ENCODE measurements around the gene BLOC1S1.

Gene BLOC1S1

DNA sequence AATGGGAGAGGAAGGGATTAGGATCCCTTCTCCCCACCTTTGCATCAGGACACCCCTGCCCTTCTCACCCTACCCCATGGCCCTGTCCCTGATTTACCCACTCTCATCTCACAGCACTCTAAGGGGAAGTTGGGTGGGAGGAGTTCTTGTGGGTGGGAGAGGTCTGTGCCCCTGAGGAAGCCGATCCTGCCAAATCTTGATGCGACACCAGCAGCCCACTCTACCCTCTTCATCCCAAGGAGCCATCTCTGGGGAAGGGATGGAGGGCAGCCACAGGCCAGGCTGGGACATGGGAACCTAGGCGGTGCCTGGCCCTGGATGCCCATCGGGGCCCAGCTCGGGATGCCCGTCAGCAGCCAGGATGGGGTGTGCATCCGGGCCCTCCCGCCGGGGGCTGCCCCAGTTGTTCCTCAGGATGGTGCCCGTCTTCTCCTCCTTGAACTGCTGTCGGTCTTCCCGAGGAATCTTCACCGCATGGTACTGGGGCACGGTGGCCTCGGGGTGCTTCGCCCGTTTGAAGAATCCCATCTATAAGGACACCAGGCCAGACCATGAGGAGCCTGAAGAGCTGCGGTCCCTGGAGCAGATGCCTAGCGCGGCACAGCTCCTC, 31.0 kb upstream of the BLOC1S1 start:
- Histone ChIP-seq H3K27me3 (replicated peaks) (no peaks in the 10 kb centered on the region), H3K27ac (no peak overlapping the region), H3K4me3 (ENCODE audit: low read depth, low read length) (no peak overlapping the region), H3K36me3 (replicated peaks) (no peaks in the 10 kb centered on the region)
- in situ Hi-C loops (cut with HindIII; ENCODE audit: low pct_ligation_motif_present, low sequenced_read_pairs) = no loop called here
- DNase-seq = no peak
- no peak for TF ChIP-seq CTCF (IDR thresholded peaks at IDR 0.05; ENCODE audit: low read depth, low read length, missing control alignments)

DNA sequence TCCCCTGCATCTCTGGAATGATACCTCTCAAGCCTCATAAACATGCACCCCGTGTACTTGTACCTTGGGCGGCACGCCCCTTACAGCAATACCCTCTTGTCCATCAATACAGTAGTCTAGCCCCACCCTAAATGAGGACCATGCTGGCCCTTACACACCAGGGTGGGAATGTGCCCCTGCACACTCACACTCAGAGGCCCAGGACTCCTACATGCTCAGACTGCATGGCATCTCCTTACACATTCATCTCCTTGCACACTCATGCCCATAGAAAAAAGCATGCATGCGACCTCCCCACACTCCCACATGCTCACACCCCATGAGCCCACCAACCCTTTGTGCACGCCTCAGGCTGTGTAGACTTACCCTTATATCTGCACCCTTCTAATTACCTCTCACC, 30.2 kb upstream of the BLOC1S1 start:
- in situ Hi-C loops (cut with HindIII; ENCODE audit: low pct_ligation_motif_present, low sequenced_read_pairs) = no loop called here
- H3K4me3 ChIP-seq (ENCODE audit: low read depth, low read length) = no peak overlapping the region
- no peaks in the 10 kb centered on the region for H3K36me3 ChIP-seq (replicated peaks)
- no peak overlapping the region for H3K27ac ChIP-seq
- H3K27me3 ChIP-seq (replicated peaks) = no peaks in the 10 kb centered on the region
- no peak for TF ChIP-seq CTCF (IDR thresholded peaks at IDR 0.05; ENCODE audit: low read depth, low read length, missing control alignments)
- no peak for DNase-seq

DNA sequence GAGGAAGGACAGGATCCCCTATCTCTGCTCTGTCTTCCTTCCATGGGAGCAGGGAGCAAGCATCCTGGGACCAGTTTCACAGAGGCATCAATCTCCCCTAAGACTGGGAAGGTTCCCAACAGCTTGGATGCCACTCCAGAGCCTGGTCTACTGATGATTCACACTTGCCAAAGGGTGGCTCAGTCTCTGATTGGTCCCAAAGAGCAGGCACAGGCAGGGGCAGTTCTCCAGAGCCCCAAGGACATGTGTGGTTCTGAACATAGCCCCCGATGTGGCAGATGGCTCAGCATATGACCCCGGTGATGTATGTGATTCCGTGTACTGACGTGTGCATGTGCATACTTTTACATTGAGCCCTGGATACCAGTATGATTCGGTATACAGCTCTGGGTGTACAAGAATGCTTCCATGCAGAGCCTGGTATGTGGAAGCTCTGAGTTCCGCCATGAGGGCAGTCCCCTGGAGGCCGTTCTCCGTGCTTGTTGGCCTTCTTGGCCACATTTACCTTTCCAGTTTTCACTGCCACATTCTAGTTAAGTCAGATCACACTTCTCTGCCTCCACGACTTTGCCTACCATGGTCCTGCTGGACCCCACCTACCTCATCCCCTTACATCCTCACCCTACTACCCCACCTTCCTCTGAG, 29.4 kb upstream of the BLOC1S1 start:
- no peak overlapping the region for H3K27ac ChIP-seq
- TF ChIP-seq CTCF (IDR thresholded peaks at IDR 0.05; ENCODE audit: low read depth, low read length, missing control alignments) = no peak
- in situ Hi-C loops (cut with HindIII; ENCODE audit: low pct_ligation_motif_present, low sequenced_read_pairs) = no loop called here
- no peak overlapping the region for H3K4me3 ChIP-seq (ENCODE audit: low read depth, low read length)
- no peak for DNase-seq
- H3K27me3 ChIP-seq (replicated peaks) = no peaks in the 10 kb centered on the region
- no peaks in the 10 kb centered on the region for H3K36me3 ChIP-seq (replicated peaks)

DNA sequence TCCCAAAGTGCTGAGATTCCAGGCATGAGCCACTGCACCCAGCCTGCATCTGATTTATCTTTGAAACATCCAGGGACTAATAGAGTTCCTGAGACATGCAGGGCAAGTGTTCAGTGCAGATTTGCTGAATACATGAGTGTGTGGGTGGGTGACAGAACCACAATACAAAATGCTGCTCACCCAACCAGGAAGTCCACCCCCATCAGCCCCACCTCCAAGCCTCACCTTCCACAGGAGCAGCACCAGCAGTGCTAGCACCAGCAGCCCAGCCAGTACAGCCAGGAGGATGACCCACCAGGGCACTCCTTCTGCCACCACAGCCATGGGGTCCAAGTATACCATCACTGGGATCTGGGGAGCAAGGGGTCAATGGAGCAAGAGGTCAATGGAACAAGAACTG, 28.1 kb upstream of the BLOC1S1 start:
- in situ Hi-C loops (cut with HindIII; ENCODE audit: low pct_ligation_motif_present, low sequenced_read_pairs) = no loop called here
- Histone ChIP-seq H3K36me3 (replicated peaks) (no peaks in the 10 kb centered on the region), H3K27me3 (replicated peaks) (no peaks in the 10 kb centered on the region), H3K27ac (no peak overlapping the region), H3K4me3 (ENCODE audit: low read depth, low read length) (no peak overlapping the region)
- no peak for DNase-seq
- TF ChIP-seq CTCF (IDR thresholded peaks at IDR 0.05; ENCODE audit: low read depth, low read length, missing control alignments) = no peak

DNA sequence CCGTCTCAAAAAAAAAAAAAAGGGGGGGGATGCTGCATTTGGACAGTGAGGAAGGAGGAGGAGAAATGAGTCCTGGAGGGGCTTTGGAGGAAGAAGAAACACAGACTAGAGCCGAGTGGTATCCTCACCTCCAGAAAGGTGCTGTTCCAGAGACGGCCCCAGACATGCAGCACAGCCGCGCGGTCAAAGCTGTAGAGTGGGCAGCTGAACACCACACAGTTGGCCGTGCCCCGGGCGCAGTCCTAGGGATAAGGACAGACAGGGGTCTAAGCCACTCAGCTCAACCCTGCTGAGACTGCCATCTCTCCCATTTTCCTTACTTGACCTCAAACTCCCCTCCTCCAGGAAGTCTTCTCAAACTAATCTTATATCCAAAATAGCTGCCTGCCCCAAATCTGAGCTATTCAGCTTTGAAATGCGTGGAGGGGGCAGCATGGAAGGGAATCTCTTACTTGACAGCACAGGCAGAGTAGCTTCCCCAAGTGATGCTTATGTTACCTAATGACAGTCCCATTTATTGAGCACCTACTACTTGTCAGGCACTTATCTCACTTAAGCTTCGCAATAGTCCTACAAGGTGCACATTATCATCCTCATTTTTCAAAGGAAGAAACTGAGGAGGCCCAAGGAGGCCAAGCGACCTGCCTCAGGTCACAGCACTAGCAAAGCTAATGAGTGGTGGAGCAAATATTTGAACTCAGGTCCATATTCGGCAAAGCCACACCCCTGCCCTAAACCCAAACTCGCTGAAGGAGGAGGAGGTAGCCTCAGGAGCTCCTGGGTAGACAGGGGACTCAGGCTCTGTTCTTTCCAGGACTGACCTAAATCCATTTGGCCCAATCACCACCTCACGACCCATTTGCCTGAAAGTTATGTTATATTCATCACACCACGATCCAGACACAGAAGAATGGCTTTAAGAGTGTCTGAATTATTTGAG, 26.9 kb upstream of the BLOC1S1 start:
- no peak overlapping the region for H3K4me3 ChIP-seq (ENCODE audit: low read depth, low read length)
- no peak overlapping the region for H3K27ac ChIP-seq
- DNase-seq = no peak
- in situ Hi-C loops (cut with HindIII; ENCODE audit: low pct_ligation_motif_present, low sequenced_read_pairs) = no loop called here
- no peaks in the 10 kb centered on the region for H3K36me3 ChIP-seq (replicated peaks)
- TF ChIP-seq CTCF (IDR thresholded peaks at IDR 0.05; ENCODE audit: low read depth, low read length, missing control alignments) = no peak
- H3K27me3 ChIP-seq (replicated peaks) = no peaks in the 10 kb centered on the region

Measured in brain microvascular endothelial cell (primary cell).